ENCODE measurements around the gene ZNF722. TPM values are rescaled to one million over a fixed set of nuclear protein-coding genes. Genes with fewer than 3 reads are reported as not detected.

ZNF722 gene
- total and polyA plus RNA-seq, 2 donors (not counting 3 experiments of a cell fraction or from before 2014, with no cell fraction given), result not detected

DNA sequence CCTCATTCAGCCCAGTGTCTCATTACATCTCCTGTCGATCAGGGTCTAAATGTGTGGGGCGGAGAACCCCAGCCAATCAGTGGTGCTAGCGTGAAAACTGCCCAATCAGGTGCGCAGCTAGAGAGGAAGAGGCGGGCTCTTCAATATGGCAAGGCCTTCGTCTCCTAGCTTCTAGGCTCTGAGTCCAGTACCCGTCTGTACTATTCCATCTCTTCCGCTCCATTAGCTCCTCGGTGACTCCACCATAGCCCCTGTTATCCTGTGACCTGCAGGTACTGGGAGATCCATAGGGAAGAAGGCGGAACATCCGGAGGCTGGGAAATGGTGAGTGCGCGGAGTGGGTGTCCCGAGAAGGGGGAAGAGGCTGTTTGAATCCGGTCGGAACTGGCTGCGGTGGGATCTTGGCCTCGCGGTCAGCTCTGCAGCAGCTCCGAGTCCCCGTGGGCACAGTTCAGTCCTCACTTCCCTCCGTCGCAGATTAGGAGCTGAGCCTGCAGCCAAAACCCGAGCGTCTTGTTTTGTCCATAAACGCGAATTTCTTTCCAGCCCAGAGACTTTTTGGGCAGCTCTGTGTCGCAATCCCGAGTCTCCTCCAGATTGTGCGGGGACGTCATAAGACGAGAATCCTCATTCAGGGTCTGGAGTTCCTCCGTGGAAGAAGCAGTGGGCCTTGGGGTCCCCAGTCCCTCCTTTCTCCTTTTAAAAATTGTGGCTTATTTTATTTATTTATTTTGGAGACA, 46.8 kb downstream of the ZNF722 start, which contains the start of gene ZNF727:
ZNF727 (plus strand) TSS at position 134 of the 740 bp plus-strand sequence; CDS start at position 322, 188 bp downstream.
- FAIRE-seq, result no peak
- no TSS peak for BruUV-seq (replicated peaks)
- TF ChIP-seq MYC (IDR thresholded peaks at IDR 0.05; ENCODE audit: low read depth, low read length), result no peak
- no peak for TF ChIP-seq POLR2AphosphoS5 (IDR thresholded peaks at IDR 0.05; ENCODE audit: insufficient read depth, low read depth, low read length)
- TF ChIP-seq JUN (IDR thresholded peaks at IDR 0.05; ENCODE audit: borderline replicate concordance, insufficient read depth, insufficient read length, low read depth), result no peak
- no peak for TF ChIP-seq POLR2A (IDR thresholded peaks at IDR 0.05; ENCODE audit: low read depth, low read length)
- TF ChIP-seq EZH2 (IDR thresholded peaks at IDR 0.05; ENCODE audit: borderline replicate concordance, low read depth, low read length, severe bottlenecking), result no peak
- TF ChIP-seq FOS (IDR thresholded peaks at IDR 0.05; ENCODE audit: borderline replicate concordance, insufficient read depth, low read length), result no peak
- no peak for TF ChIP-seq MAX (IDR thresholded peaks at IDR 0.05; ENCODE audit: insufficient read depth, insufficient read length)
- TF ChIP-seq, protein P1, sequence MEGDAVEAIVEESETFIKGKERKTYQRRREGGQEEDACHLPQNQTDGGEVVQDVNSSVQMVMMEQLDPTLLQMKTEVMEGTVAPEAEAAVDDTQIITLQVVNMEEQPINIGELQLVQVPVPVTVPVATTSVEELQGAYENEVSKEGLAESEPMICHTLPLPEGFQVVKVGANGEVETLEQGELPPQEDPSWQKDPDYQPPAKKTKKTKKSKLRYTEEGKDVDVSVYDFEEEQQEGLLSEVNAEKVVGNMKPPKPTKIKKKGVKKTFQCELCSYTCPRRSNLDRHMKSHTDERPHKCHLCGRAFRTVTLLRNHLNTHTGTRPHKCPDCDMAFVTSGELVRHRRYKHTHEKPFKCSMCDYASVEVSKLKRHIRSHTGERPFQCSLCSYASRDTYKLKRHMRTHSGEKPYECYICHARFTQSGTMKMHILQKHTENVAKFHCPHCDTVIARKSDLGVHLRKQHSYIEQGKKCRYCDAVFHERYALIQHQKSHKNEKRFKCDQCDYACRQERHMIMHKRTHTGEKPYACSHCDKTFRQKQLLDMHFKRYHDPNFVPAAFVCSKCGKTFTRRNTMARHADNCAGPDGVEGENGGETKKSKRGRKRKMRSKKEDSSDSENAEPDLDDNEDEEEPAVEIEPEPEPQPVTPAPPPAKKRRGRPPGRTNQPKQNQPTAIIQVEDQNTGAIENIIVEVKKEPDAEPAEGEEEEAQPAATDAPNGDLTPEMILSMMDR (IDR thresholded peaks at IDR 0.05; ENCODE audit: extremely low read depth in 1 of 2, insufficient read depth in 1 of 2, low read depth in 1 of 2, low read length in 2 of 2), result no peak
- TF ChIP-seq GATA2 (IDR thresholded peaks at IDR 0.05; ENCODE audit: insufficient read depth, insufficient read length, low read depth, low read length), result no peak
- H3K36me3 ChIP-seq (ENCODE audit: control insufficient read depth in 2 of 2, extremely low read depth in 1 of 2, insufficient read depth in 2 of 2, low read length in 2 of 2), result no peaks in the 10 kb centered on the region
- no peaks in the 10 kb centered on the region for H3K27me3 ChIP-seq (ENCODE audit: control insufficient read depth in 2 of 2, insufficient read depth in 2 of 2, low read length in 2 of 2)
- no peak within 1 kb of the TSS for H3K27ac ChIP-seq (ENCODE audit: insufficient read depth, low read depth, low read length)
- H3K9me3 ChIP-seq (replicated peaks; ENCODE audit: control insufficient read depth, insufficient read depth, low read length), result peaks cover 3% of the 10 kb centered on the region
- no peaks in the 10 kb centered on the region for H3K79me2 ChIP-seq (ENCODE audit: control insufficient read depth, insufficient read depth, low read length)
- intact Hi-C loops (cut with micrococcal nuclease) (no loop called here), dilution Hi-C loops (cut with MboI; ENCODE audit: extremely low pct_ligation_motif_present, low sequenced_read_pairs) (no loop called here)
- ChIA-PET POLR2A (no interaction called here), CTCF (no interaction called here)
- H3K9me1 ChIP-seq (replicated peaks; ENCODE audit: control insufficient read depth, extremely low read depth, insufficient read depth, low read length), result no peaks in the 10 kb centered on the region
- H3K4me3 ChIP-seq (replicated peaks in 1 of 3; ENCODE audit: insufficient read depth in 1 of 3, low read depth in 1 of 3, low read length in 3 of 3), result no peak within 1 kb of the TSS
- H3K9ac ChIP-seq (replicated peaks; ENCODE audit: extremely low read depth, insufficient read depth, low read length), result no peak within 1 kb of the TSS
- no peak for DNase-seq (ENCODE audit: low read depth, low spot score)
- H2AFZ ChIP-seq (ENCODE audit: low read depth, low read length), result no peak within 1 kb of the TSS
- no peaks in the 10 kb centered on the region for H3K4me1 ChIP-seq (ENCODE audit: control insufficient read depth, extremely low read depth, insufficient read depth, low read length)
- H3K4me2 ChIP-seq (ENCODE audit: insufficient read depth, low read length), result no peak within 1 kb of the TSS
- no peaks in the 10 kb centered on the region for H4K20me1 ChIP-seq (replicated peaks; ENCODE audit: control insufficient read depth, extremely low read depth, insufficient read depth, low read length)

Measured in endothelial cell of umbilical vein (primary cell).